Measurements from ENCODE around the gene PLS1.
"Not testable (repeated sequence)": the region's sequence is repeated elsewhere in the genome, so short reads cannot be mapped to it uniquely, and the experiment has no call there.

Gene PLS1

GRCh38 chr3:142574223-142574622 is 22.0 kb upstream of the PLS1 start:
- not testable (repeated sequence) for DNase-seq (ENCODE audit: low read depth in 1 of 2, low spot score in 1 of 2); H3K27ac ChIP-seq (replicated peaks); H3K4me3 ChIP-seq (replicated peaks; ENCODE audit: insufficient read depth, low read length); H3K27me3 ChIP-seq (ENCODE audit: insufficient read depth, poor library complexity, severe bottlenecking)

DNA sequence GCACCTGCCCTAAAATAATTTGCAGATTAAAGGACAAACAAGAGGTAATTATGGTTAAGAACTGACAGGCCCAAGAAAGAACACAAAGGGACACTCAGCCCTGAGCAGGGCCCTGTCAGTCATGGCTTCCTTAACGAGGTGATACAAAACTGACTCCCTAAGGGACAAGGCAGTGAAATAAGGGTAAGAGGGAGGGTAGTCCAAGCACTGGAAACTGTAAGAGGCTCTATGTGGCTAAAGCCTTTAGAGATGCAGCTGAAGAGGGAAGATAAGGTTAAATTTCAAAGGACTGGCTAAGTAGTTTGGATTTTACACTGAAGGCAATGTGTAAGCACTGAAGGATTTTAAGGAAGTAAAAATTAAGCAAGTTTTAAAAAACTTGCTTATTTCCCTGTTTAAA is 21.5 kb upstream of the PLS1 start:
- DNase-seq (ENCODE audit: low read depth in 1 of 2, low spot score in 1 of 2), result peak in 1 of 2 experiments; percentile 16
- H3K4me3 ChIP-seq (replicated peaks; ENCODE audit: insufficient read depth, low read length), result no peak overlapping the region
- peak overlapping the region; percentile 43; the same call in 1 of the 2 replicates for H3K27ac ChIP-seq (replicated peaks)
- H3K27me3 ChIP-seq (ENCODE audit: insufficient read depth, poor library complexity, severe bottlenecking), result no peaks in the 10 kb centered on the region
- TF ChIP-seq SPI1 (IDR thresholded peaks at IDR 0.05; ENCODE audit: borderline replicate concordance, low read depth) (no peak), GABPA (IDR thresholded peaks at IDR 0.05; ENCODE audit: low read depth) (no peak), POLR2AphosphoS5 (IDR thresholded peaks at IDR 0.05; ENCODE audit: low read depth) (no peak)
- TF ChIP-seq, protein P1, sequence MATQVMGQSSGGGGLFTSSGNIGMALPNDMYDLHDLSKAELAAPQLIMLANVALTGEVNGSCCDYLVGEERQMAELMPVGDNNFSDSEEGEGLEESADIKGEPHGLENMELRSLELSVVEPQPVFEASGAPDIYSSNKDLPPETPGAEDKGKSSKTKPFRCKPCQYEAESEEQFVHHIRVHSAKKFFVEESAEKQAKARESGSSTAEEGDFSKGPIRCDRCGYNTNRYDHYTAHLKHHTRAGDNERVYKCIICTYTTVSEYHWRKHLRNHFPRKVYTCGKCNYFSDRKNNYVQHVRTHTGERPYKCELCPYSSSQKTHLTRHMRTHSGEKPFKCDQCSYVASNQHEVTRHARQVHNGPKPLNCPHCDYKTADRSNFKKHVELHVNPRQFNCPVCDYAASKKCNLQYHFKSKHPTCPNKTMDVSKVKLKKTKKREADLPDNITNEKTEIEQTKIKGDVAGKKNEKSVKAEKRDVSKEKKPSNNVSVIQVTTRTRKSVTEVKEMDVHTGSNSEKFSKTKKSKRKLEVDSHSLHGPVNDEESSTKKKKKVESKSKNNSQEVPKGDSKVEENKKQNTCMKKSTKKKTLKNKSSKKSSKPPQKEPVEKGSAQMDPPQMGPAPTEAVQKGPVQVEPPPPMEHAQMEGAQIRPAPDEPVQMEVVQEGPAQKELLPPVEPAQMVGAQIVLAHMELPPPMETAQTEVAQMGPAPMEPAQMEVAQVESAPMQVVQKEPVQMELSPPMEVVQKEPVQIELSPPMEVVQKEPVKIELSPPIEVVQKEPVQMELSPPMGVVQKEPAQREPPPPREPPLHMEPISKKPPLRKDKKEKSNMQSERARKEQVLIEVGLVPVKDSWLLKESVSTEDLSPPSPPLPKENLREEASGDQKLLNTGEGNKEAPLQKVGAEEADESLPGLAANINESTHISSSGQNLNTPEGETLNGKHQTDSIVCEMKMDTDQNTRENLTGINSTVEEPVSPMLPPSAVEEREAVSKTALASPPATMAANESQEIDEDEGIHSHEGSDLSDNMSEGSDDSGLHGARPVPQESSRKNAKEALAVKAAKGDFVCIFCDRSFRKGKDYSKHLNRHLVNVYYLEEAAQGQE (IDR thresholded peaks at IDR 0.05; ENCODE audit: insufficient replicate concordance, low read depth), result no peak
- TF ChIP-seq, protein P2, sequence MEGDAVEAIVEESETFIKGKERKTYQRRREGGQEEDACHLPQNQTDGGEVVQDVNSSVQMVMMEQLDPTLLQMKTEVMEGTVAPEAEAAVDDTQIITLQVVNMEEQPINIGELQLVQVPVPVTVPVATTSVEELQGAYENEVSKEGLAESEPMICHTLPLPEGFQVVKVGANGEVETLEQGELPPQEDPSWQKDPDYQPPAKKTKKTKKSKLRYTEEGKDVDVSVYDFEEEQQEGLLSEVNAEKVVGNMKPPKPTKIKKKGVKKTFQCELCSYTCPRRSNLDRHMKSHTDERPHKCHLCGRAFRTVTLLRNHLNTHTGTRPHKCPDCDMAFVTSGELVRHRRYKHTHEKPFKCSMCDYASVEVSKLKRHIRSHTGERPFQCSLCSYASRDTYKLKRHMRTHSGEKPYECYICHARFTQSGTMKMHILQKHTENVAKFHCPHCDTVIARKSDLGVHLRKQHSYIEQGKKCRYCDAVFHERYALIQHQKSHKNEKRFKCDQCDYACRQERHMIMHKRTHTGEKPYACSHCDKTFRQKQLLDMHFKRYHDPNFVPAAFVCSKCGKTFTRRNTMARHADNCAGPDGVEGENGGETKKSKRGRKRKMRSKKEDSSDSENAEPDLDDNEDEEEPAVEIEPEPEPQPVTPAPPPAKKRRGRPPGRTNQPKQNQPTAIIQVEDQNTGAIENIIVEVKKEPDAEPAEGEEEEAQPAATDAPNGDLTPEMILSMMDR (IDR thresholded peaks at IDR 0.05; ENCODE audit: insufficient read depth, low read length), result no peak

DNA sequence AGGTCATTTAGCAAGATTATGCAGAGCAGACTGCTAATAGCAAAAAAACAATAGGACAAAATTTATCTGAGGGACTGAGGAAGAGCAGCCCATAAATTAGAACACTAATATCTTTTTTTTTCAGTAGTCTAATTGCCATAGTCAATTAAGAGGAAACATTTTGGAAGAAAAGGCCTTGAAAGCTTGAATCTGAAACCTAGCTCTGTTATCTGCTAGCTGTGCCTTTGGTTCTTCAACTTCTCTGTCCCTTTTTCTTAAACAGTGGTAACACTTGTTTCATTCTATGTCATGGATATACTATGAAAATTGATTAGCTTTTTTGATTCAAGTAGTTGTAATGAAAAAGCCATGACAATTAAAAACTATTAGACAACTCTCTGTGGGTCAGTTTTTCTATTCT is 19.4 kb upstream of the PLS1 start:
- Histone ChIP-seq H3K27ac (replicated peaks) (no peak overlapping the region), H3K4me3 (replicated peaks; ENCODE audit: insufficient read depth, low read length) (no peak overlapping the region), H3K27me3 (ENCODE audit: insufficient read depth, poor library complexity, severe bottlenecking) (no peaks in the 10 kb centered on the region)
- TF ChIP-seq, protein P1 (IDR thresholded peaks at IDR 0.05; ENCODE audit: insufficient replicate concordance, low read depth), result no peak
- TF ChIP-seq SPI1 (IDR thresholded peaks at IDR 0.05; ENCODE audit: borderline replicate concordance, low read depth) (no peak), POLR2AphosphoS5 (IDR thresholded peaks at IDR 0.05; ENCODE audit: low read depth) (no peak), GABPA (IDR thresholded peaks at IDR 0.05; ENCODE audit: low read depth) (no peak)
- TF ChIP-seq, protein P2 (IDR thresholded peaks at IDR 0.05; ENCODE audit: insufficient read depth, low read length), result no peak
- DNase-seq (ENCODE audit: low read depth in 1 of 2, low spot score in 1 of 2), result no peak

DNA sequence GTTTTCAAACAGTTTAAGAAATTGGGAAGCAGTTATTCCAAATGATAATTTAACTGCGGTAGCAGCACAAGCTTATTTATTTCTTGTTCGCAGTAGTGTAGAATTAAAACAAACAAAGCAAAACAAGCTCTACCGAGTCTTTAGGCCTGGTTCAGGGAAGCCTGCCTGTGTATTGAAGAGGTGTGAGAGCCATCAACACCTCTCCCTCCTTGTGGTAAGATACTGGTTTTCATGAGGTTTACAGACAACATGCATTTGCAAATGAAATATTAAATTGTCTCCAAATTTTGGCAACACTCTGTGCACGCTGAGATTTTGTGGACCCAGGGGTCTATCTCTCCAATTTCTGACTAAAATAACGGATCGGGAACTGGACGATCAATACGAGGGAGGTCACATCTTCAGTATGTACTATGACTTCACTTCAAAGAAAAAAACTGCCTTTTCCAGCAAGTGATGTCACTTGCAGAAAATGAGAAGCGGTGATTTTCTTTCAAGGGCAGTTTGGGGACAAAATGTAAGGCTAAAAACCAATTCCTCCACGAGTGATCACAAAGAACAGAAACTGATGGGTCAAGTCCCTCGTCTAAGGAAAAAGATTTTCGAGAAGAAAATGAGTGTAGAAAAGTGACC is 18.4 kb upstream of the PLS1 start:
- peak overlapping the region; percentile 79 for H3K27ac ChIP-seq (replicated peaks)
- DNase-seq (ENCODE audit: low read depth in 1 of 2, low spot score in 1 of 2), result no peak
- TF ChIP-seq GABPA (IDR thresholded peaks at IDR 0.05; ENCODE audit: low read depth), result no peak
- no peak for TF ChIP-seq SPI1 (IDR thresholded peaks at IDR 0.05; ENCODE audit: borderline replicate concordance, low read depth)
- TF ChIP-seq, protein P2 (IDR thresholded peaks at IDR 0.05; ENCODE audit: insufficient read depth, low read length), result no peak
- TF ChIP-seq, protein P1 (IDR thresholded peaks at IDR 0.05; ENCODE audit: insufficient replicate concordance, low read depth), result no peak
- no peak for TF ChIP-seq POLR2AphosphoS5 (IDR thresholded peaks at IDR 0.05; ENCODE audit: low read depth)
- no peaks in the 10 kb centered on the region for H3K27me3 ChIP-seq (ENCODE audit: insufficient read depth, poor library complexity, severe bottlenecking)
- H3K4me3 ChIP-seq (replicated peaks; ENCODE audit: insufficient read depth, low read length), result peak overlapping the region; percentile 95

Measured in HL-60 (cell line).